ENCODE measurements around the gene PTK7.
"Not testable (repeated sequence)": the region's sequence is repeated elsewhere in the genome, so short reads cannot be mapped to it uniquely, and the experiment has no call there.

Gene PTK7

GRCh38 chr6:43120101-43120763 is 44.1 kb downstream of the PTK7 start:
- no peak for DNase-seq

GRCh38 chr6:43120944-43121913 is 45.1 kb downstream of the PTK7 start:
- no peak for DNase-seq

GRCh38 chr6:43122146-43122545 is 46.0 kb downstream of the PTK7 start:
- DNase-seq = no peak

GRCh38 chr6:43123461-43124314 is 47.6 kb downstream of the PTK7 start:
- no peak for DNase-seq

GRCh38 chr6:43124481-43124880 is 48.4 kb downstream of the PTK7 start:
- no peak for DNase-seq

- DNase-seq = no peak
Observed at GRCh38 chr6:43125119-43125518, 49.0 kb downstream of the PTK7 start.

- no peak for DNase-seq
Observed at GRCh38 chr6:43125555-43125954, 49.4 kb downstream of the PTK7 start.

GRCh38 chr6:43127180-43127579 is 51.1 kb downstream of the PTK7 start:
- no peak for DNase-seq

- DNase-seq = no peak
Observed at GRCh38 chr6:43127877-43128276, 51.8 kb downstream of the PTK7 start.

- no peak for DNase-seq
Observed at GRCh38 chr6:43128926-43129325, 52.8 kb downstream of the PTK7 start.

GRCh38 chr6:43129434-43130194 is 53.5 kb downstream of the PTK7 start:
- DNase-seq = no peak

- DNase-seq = no peak
Observed at GRCh38 chr6:43130429-43130828, 54.3 kb downstream of the PTK7 start.

GRCh38 chr6:43131379-43131778 is 55.3 kb downstream of the PTK7 start:
- DNase-seq = not testable (repeated sequence)

GRCh38 chr6:43138267-43138666 is 62.2 kb downstream of the PTK7 start:
- DNase-seq = no peak

GRCh38 chr6:43139973-43140372 is 63.9 kb downstream of the PTK7 start:
- not testable (repeated sequence) for DNase-seq

GRCh38 chr6:43141644-43142043 is 65.5 kb downstream of the PTK7 start:
- DNase-seq = no peak

GRCh38 chr6:43142101-43142500 is 66.0 kb downstream of the PTK7 start:
- peak; percentile 28 for DNase-seq

GRCh38 chr6:43143235-43144128 is 67.4 kb downstream of the PTK7 start:
- DNase-seq = peak; percentile 67

GRCh38 chr6:43144879-43145278 is 68.8 kb downstream of the PTK7 start:
- DNase-seq = no peak

- DNase-seq = no peak
Observed at GRCh38 chr6:43146261-43146660, 70.1 kb downstream of the PTK7 start.

Data from effector CD8-positive, alpha-beta T cell (primary cell).